Body of pancreas (tissue), 4 donors: ENCODE results near the gene SHH.

Experiments used
- CTCF ChIP-seq, 7 experiments: fragments of 450-650 bp in 4 of 7; fragments of 200-600 bp in 3 of 7; sonication (generic) in 3 of 7; IDR thresholded peaks; one replicate each; pipeline ENCODE4 v1.5.1; 2016 to 2019; ENCODE audit warnings: antibody characterized with exemption in 7 of 7
- POLR2A ChIP-seq, 3 donors: fragments of 450-650 bp; IDR thresholded peaks; one replicate each; pipeline ENCODE4 v1.6.1; 2016; ENCODE audit warnings: antibody characterized with exemption in 3 of 3, mild to moderate bottlenecking in 2 of 3

GRCh38 chr7:155754165-155754564 is 58.1 kb downstream of the SHH start:
- TF ChIP-seq CTCF (IDR thresholded peaks at IDR 0.05), result no peak
- TF ChIP-seq POLR2A (IDR thresholded peaks at IDR 0.05), result no peak
